Prostate gland (tissue), 2 donors: ENCODE results near the gene RSBN1L.
"Not testable (repeated sequence)": the region's sequence is repeated elsewhere in the genome, so short reads cannot be mapped to it uniquely, and the experiment has no call there.

ENCODE experiments used
- CTCF ChIP-seq, 4 experiments: fragments of 200-600 bp in 2 of 4; fragments of 450-650 bp in 2 of 4; sonication (generic) in 2 of 4; IDR thresholded peaks; 1 replicate in 3 of 4; 2 replicates in 1 of 4; pipeline ENCODE4 v1.5.1; 2016 to 2019; ENCODE audit warnings: antibody characterized with exemption in 4 of 4, mild to moderate bottlenecking in 2 of 4, moderate library complexity in 2 of 4
- POLR2A ChIP-seq: fragments of 450-650 bp; IDR thresholded peaks from one replicate; pipeline ENCODE4 v1.6.1; 2016; ENCODE audit warnings: antibody characterized with exemption, mild to moderate bottlenecking

- not testable (repeated sequence) for TF ChIP-seq POLR2A; CTCF (IDR thresholded peaks at IDR 0.05)
These were observed 7.4 kb downstream of the RSBN1L start for GRCh38 chr7:77703669-77704068.
